SK-N-SH treated with all-trans-retinoic acid at 6 μM for 48 hours (cell line): ENCODE measurements around the gene GRIK5.

Experiments
- ATAC-seq: fragments of 200-7000 bp; cut with Tn5 transposase; 3 replicates; pipeline ENCODE4 v1.9.1; 2020; ENCODE audit warnings: mild to moderate bottlenecking, moderate library complexity
- ARNTL ChIP-seq: fragments of 450-650 bp; formaldehyde crosslinking; IDR thresholded peaks from 2 replicates; pipeline ENCODE4 v1.5.0; 2020; ENCODE audit warnings: low read depth, mild to moderate bottlenecking, moderate library complexity, borderline replicate concordance
- BACH2 ChIP-seq: fragments of 250-450 bp; sonication (Bioruptor Pico); IDR thresholded peaks from 2 replicates; pipeline ENCODE4 v1.9.0; 2021; ENCODE audit warnings: mild to moderate bottlenecking, borderline replicate concordance
- CREB5 ChIP-seq: fragments of 250-450 bp; sonication (Bioruptor Pico); IDR thresholded peaks from 2 replicates; pipeline ENCODE4 v1.5.1; 2020; ENCODE audit warnings: low read depth, mild to moderate bottlenecking, moderate library complexity
- CSDC2 ChIP-seq: fragments of 250-450 bp; sonication (Bioruptor Pico); IDR thresholded peaks from 2 replicates; pipeline ENCODE4 v1.5.0; 2020; ENCODE audit warnings: mild to moderate bottlenecking, moderate library complexity
- CSRNP3 ChIP-seq: fragments of 250-450 bp; sonication (Bioruptor Pico); IDR thresholded peaks from 2 replicates; pipeline ENCODE4 v1.5.1; 2021; ENCODE audit warnings: mild to moderate bottlenecking, moderate library complexity
- ESRRG ChIP-seq: fragments of 250-450 bp; sonication (Bioruptor Pico); IDR thresholded peaks from 2 replicates; pipeline ENCODE4 v1.6.1; 2021; ENCODE audit warnings: mild to moderate bottlenecking
- GLIS3 ChIP-seq: fragments of 250-450 bp; sonication (Bioruptor Pico); IDR thresholded peaks from 2 replicates; pipeline ENCODE4 v1.5.0; 2020; ENCODE audit warnings: mild to moderate bottlenecking, moderate library complexity
- ISL1 ChIP-seq: fragments of 250-450 bp; sonication (Bioruptor Pico); IDR thresholded peaks from 2 replicates; pipeline ENCODE4 v2.1.2; 2022; ENCODE audit warnings: mild to moderate bottlenecking, moderate library complexity
- OSR1 ChIP-seq: fragments of 250-450 bp; sonication (Bioruptor Pico); IDR thresholded peaks from 2 replicates; pipeline ENCODE4 v1.8.0; 2022; ENCODE audit warnings: moderate library complexity, mild to moderate bottlenecking, inconsistent platforms
- PATZ1 ChIP-seq: fragments of 250-450 bp; sonication (Bioruptor Pico); IDR thresholded peaks from 2 replicates; pipeline ENCODE4 v1.8.0; 2020; ENCODE audit warnings: mild to moderate bottlenecking, moderate library complexity, borderline replicate concordance
- POU6F1 ChIP-seq: fragments of 250-450 bp; sonication (Bioruptor Pico); IDR thresholded peaks from 2 replicates; pipeline ENCODE4 v1.8.0; 2021; ENCODE audit warnings: low read depth, mild to moderate bottlenecking, moderate library complexity, borderline replicate concordance
- RARB ChIP-seq: fragments of 250-450 bp; sonication (Bioruptor Pico); IDR thresholded peaks from 2 replicates; pipeline ENCODE4 v1.8.0; 2021; ENCODE audit warnings: mild to moderate bottlenecking, moderate library complexity
- SNAI2 ChIP-seq: fragments of 250-450 bp; sonication (Bioruptor Pico); IDR thresholded peaks from 2 replicates; pipeline ENCODE4 v1.5.0; 2020; ENCODE audit warnings: mild to moderate bottlenecking, moderate library complexity
- TCF4 ChIP-seq: fragments of 250-450 bp; sonication (Bioruptor Pico); IDR thresholded peaks from 2 replicates; pipeline ENCODE4 v1.8.0; 2021; ENCODE audit warnings: mild to moderate bottlenecking, moderate library complexity, borderline replicate concordance
- TOX ChIP-seq: fragments of 250-450 bp; sonication (Bioruptor Pico); IDR thresholded peaks from 2 replicates; pipeline ENCODE4 v1.8.0; 2021; ENCODE audit warnings: mild to moderate bottlenecking, moderate library complexity, borderline replicate concordance
- TSHZ2 ChIP-seq: fragments of 250-450 bp; sonication (Bioruptor Pico); IDR thresholded peaks from 2 replicates; pipeline ENCODE4 v1.5.0; 2020; ENCODE audit warnings: mild to moderate bottlenecking, moderate library complexity
- ZC3H10 ChIP-seq: fragments of 250-450 bp; sonication (Bioruptor Pico); IDR thresholded peaks from 2 replicates; pipeline ENCODE4 v1.5.1; 2021; ENCODE audit warnings: mild to moderate bottlenecking, moderate library complexity
- ZFP3 ChIP-seq: fragments of 250-450 bp; sonication (Bioruptor Pico); IDR thresholded peaks from 2 replicates; pipeline ENCODE4 v1.5.0; 2020; ENCODE audit warnings: mild to moderate bottlenecking, moderate library complexity
- ZFP30 ChIP-seq: fragments of 450-650 bp; formaldehyde crosslinking; IDR thresholded peaks from 2 replicates; pipeline ENCODE4 v1.5.0; 2022; ENCODE audit warnings: mild to moderate bottlenecking, moderate library complexity
- ZNF565 ChIP-seq: fragments of 450-650 bp; formaldehyde crosslinking; conservative IDR thresholded peaks from 2 replicates; pipeline ENCODE4 v1.5.0; 2020; ENCODE audit warnings: low read depth, mild to moderate bottlenecking, moderate library complexity
- ZNF70 ChIP-seq: fragments of 450-650 bp; formaldehyde crosslinking; IDR thresholded peaks from 2 replicates; pipeline ENCODE4 v1.5.0; 2020; ENCODE audit warnings: mild to moderate bottlenecking, moderate library complexity

GRIK5 gene

GRCh38 chr19:41977916-41978315 is 92.1 kb downstream of the GRIK5 start:
- ATAC-seq, result no peak
- TF ChIP-seq ZFP30 (CRISPR knock-in tag), result no peak
- no peak for TF ChIP-seq ARNTL
- TF ChIP-seq TSHZ2, result no peak
- no peak for TF ChIP-seq RARB (CRISPR knock-in tag)
- no peak for TF ChIP-seq SNAI2 (CRISPR knock-in tag)
- TF ChIP-seq TCF4 (CRISPR knock-in tag), result no peak
- no peak for TF ChIP-seq CSRNP3 (CRISPR knock-in tag)
- TF ChIP-seq GLIS3 (CRISPR knock-in tag), result no peak
- no peak for TF ChIP-seq CSDC2 (CRISPR knock-in tag)
- no peak for TF ChIP-seq OSR1 (CRISPR knock-in tag)
- TF ChIP-seq BACH2 (CRISPR knock-in tag), result no peak
- no peak for TF ChIP-seq TOX (CRISPR knock-in tag)
- TF ChIP-seq POU6F1 (CRISPR knock-in tag), result no peak
- TF ChIP-seq ISL1 (CRISPR knock-in tag), result no peak
- TF ChIP-seq PATZ1 (CRISPR knock-in tag), result no peak
- no peak for TF ChIP-seq ESRRG (CRISPR knock-in tag)
- TF ChIP-seq ZNF565 (CRISPR knock-in tag), result no peak

- no peak for ATAC-seq
- no peak for TF ChIP-seq CSDC2 (CRISPR knock-in tag)
- no peak for TF ChIP-seq ZNF565 (CRISPR knock-in tag)
- no peak for TF ChIP-seq ZFP3 (CRISPR knock-in tag)
- TF ChIP-seq POU6F1 (CRISPR knock-in tag), result no peak
- TF ChIP-seq SNAI2 (CRISPR knock-in tag), result no peak
- TF ChIP-seq PATZ1 (CRISPR knock-in tag), result no peak
- no peak for TF ChIP-seq ZC3H10
- TF ChIP-seq CSRNP3 (CRISPR knock-in tag), result no peak
- no peak for TF ChIP-seq TCF4 (CRISPR knock-in tag)
- no peak for TF ChIP-seq CREB5 (CRISPR knock-in tag)
- no peak for TF ChIP-seq GLIS3 (CRISPR knock-in tag)
- no peak for TF ChIP-seq ARNTL
- no peak for TF ChIP-seq ZFP30 (CRISPR knock-in tag)
- no peak for TF ChIP-seq ZNF70
Measured at GRCh38 chr19:41974652-41975051, 95.4 kb downstream of the GRIK5 start.
